B cell (primary cell): ENCODE data around the gene ADPRH. TPM values are rescaled to one million over a fixed set of nuclear protein-coding genes. Genes with fewer than 3 reads are reported as not detected.

Experiments used
- ATAC-seq: fragments of 200-7000 bp; cut with Tn5 transposase; one replicate; pipeline ENCODE4 v1.10.0; 2021; ENCODE audit warnings: low read depth, mild to moderate bottlenecking, moderate number of reproducible peaks, moderate library complexity
- CTCF ChIA-PET: fragments of 350-600 bp; sonication (Branson Sonifier 250); formaldehyde crosslinking; loops from one replicate; lab custom pipeline; 2021; ENCODE audit warnings: antibody characterized with exemption, inconsistent platforms; lab: Charles Lee
- POLR2A ChIA-PET: fragments of 350-600 bp; sonication (Branson Sonifier 250); formaldehyde crosslinking; loops from one replicate; lab custom pipeline; 2021; ENCODE audit warnings: antibody characterized with exemption; lab: Charles Lee
- DNase-seq: peaks from one replicate; pipeline ENCODE4 v3.0.0; 2013
- H2AFZ ChIP-seq: 2 replicates; pipeline ENCODE4 v1.6.1; 2012; ENCODE audit warnings: mild to moderate bottlenecking, low read depth, low read length; ENCODE audit not compliant: insufficient read depth, poor library complexity, severe bottlenecking
- H3K27ac ChIP-seq, 2 donors: 1 replicate in 1 of 2; 2 replicates in 1 of 2; pipeline ENCODE4 v1.5.1; 2012 to 2013; ENCODE audit warnings: low read length in 2 of 2, mild to moderate bottlenecking in 2 of 2, moderate library complexity in 1 of 2
- H3K27me3 ChIP-seq, 4 experiments: fragments of 200-600 bp in 1 of 4; sonication (generic) in 1 of 4; replicated peaks in 1 of 4; 1 replicate in 2 of 4; 2 replicates in 2 of 4; pipeline versions ENCODE4 v1.6.1 to v1.7.0; 2013 to 2016; ENCODE audit warnings: low read length in 3 of 4, mild to moderate bottlenecking in 2 of 4, mixed read lengths in 1 of 4, moderate library complexity in 1 of 4; ENCODE audit not compliant: insufficient read depth in 4 of 4, control insufficient read depth in 3 of 4; ENCODE audit errors: control extremely low read depth in 1 of 4
- H3K36me3 ChIP-seq, 2 experiments: replicated peaks in 1 of 2; 1 replicate in 1 of 2; 2 replicates in 1 of 2; pipeline versions ENCODE4 v1.6.1 to v1.7.1; 2013; ENCODE audit warnings: low read length in 1 of 2; ENCODE audit not compliant: insufficient read depth in 2 of 2, control insufficient read depth in 1 of 2; ENCODE audit errors: control extremely low read depth in 1 of 2, extremely low read depth in 1 of 2
- H3K4me1 ChIP-seq, 2 donors: fragments of 200-600 bp in 1 of 2; sonication (generic) in 1 of 2; 1 replicate in 1 of 2; 2 replicates in 1 of 2; pipeline versions ENCODE4 v1.5.1 to v1.6.1; 2013 to 2017; ENCODE audit warnings: low read length in 2 of 2; ENCODE audit not compliant: control insufficient read depth in 2 of 2, insufficient read depth in 2 of 2
- H3K4me2 ChIP-seq: replicated peaks from 2 replicates; pipeline ENCODE3; 2012; ENCODE audit warnings: mild to moderate bottlenecking, low read depth, low read length; ENCODE audit not compliant: poor library complexity, severe bottlenecking
- H3K4me3 ChIP-seq, 5 experiments: fragments of 200-600 bp in 1 of 5; sonication (generic) in 1 of 5; 1 replicate in 3 of 5; 2 replicates in 2 of 5; pipeline versions ENCODE4 v1.5.1 to v1.7.0; 2011 to 2016; ENCODE audit warnings: low read length in 4 of 5, mild to moderate bottlenecking in 4 of 5, low read depth in 2 of 5, control low read depth in 1 of 5, moderate library complexity in 1 of 5; ENCODE audit not compliant: insufficient read depth in 1 of 5; ENCODE audit errors: control extremely low read depth in 1 of 5, extremely low read depth in 1 of 5
- H3K79me2 ChIP-seq: fragments of 200-600 bp; sonication (generic); one replicate; pipeline ENCODE4 v1.6.0; 2016; ENCODE audit warnings: low read length; ENCODE audit not compliant: control insufficient read depth, insufficient read depth
- H3K9ac ChIP-seq: fragments of 200-600 bp; sonication (generic); 2 replicates; pipeline ENCODE4 v1.6.1; 2017; ENCODE audit warnings: mild to moderate bottlenecking, low read length, moderate library complexity
- H3K9me3 ChIP-seq, 3 donors: one replicate each; pipeline versions ENCODE4 v1.6.1 to v1.7.1; 2013; ENCODE audit warnings: low read length in 2 of 3; ENCODE audit not compliant: control insufficient read depth in 2 of 3, insufficient read depth in 1 of 3; ENCODE audit errors: control extremely low read depth in 1 of 3
- H4K20me1 ChIP-seq: 2 replicates; pipeline ENCODE4 v1.6.0; 2012; ENCODE audit warnings: mild to moderate bottlenecking, low read length; ENCODE audit not compliant: insufficient read depth, control insufficient read depth, poor library complexity, severe bottlenecking
- H3K27ac Mint-ChIP-seq: one replicate; pipeline ENCODE4 v1.8.0; 2021; ENCODE audit warnings: mixed read lengths
- H3K27me3 Mint-ChIP-seq: one replicate; pipeline ENCODE4 v1.8.0; 2021; ENCODE audit warnings: mixed read lengths
- H3K4me1 Mint-ChIP-seq: one replicate; pipeline ENCODE4 v1.8.0; 2021; ENCODE audit warnings: mixed read lengths
- H3K4me3 Mint-ChIP-seq: one replicate; pipeline ENCODE4 v1.8.0; 2021; ENCODE audit warnings: mixed read lengths
- H3K9me3 Mint-ChIP-seq: one replicate; pipeline ENCODE4 v1.8.0; 2022; ENCODE audit warnings: mixed read lengths; ENCODE audit not compliant: insufficient read depth
- EZH2 ChIP-seq: IDR thresholded peaks from 2 replicates; pipeline ENCODE4 v1.6.1; 2012; ENCODE audit warnings: borderline replicate concordance, low read depth, mild to moderate bottlenecking, moderate library complexity, low read length; ENCODE audit not compliant: insufficient read depth, poor library complexity, severe bottlenecking
- WGBS: methylation state at CpG from one replicate; pipeline ENCODE4 v1.1.5; 2013; ENCODE audit warnings: missing lambda C conversion rate; ENCODE audit not compliant: insufficient coverage; 5-methylcytosine and 5-hydroxymethylcytosine counted together
- intact Hi-C: fragments of 100-400 bp; cut with micrococcal nuclease; formaldehyde crosslinking; loops from one replicate; pipeline ENCODE4 v1.10.0; 2022
- polyA plus RNA-seq: library from polyadenylated mRNA; depleted of rRNA; stranded (reverse); fragments of >200 nt; gene quantifications from 2 replicates; pipeline ENCODE4 v1.2.3, GENCODE V29; 2012
- total RNA-seq, 2 donors: library from RNA; stranded (reverse); fragments of 120-200 nt in 1 of 2; gene quantifications; 1 replicate in 1 of 2; 2 replicates in 1 of 2; pipeline versions ENCODE4 v1.2.3 to v1.2.4, GENCODE V29; 2013 to 2022
- TF ChIP-seq, protein P1 (sequence below): fragments of 200-600 bp; IDR thresholded peaks from one replicate; pipeline ENCODE4 v1.8.0; 2022; ENCODE audit warnings: antibody characterized with exemption, mild to moderate bottlenecking

ADPRH gene
- total and polyA plus RNA-seq, 2 donors (not counting 1 experiment from before 2014, with no cell fraction given), result 10.0 to 24.5 TPM

DNA sequence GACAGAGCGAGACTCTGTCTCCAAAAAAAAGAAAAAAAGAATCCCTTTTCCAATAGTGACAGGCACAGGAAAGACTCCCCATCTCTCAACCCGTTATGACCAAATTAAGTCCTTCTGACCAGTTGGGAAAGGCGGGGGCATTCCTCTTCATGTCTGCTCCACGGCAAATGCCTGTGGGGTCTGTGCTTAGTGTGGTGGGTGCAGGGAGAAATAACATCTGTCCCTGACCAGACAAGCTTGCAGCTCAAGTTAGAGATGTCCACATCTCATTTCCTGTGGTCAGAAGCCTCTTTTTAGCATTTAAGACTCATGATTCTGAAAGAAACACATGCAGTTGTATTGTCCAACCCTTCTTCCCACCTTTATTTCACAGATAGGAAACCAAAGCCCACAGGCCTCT is 34.6 kb downstream of the ADPRH start:
- ChIA-PET CTCF (no interaction called here), POLR2A (no interaction called here)

DNA sequence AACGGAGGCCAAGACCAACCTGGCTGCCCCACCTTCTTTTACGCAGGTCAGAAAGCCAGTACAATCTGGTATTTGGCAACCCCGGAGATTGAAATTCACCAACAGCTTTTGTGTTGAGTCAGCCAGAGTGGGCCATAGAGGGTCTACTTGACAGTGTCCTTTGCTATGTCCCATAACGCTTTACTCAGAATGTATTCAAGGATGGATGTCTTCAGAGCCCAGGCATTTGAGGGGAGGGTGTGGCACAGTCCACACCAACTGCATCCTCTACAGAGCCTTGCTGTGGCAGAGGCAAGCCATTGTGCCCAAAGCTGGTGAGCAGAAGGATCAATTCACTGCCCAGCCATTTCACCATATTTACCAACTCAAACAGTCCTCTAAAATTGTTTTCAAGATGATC is 36.8 kb downstream of the ADPRH start:
- Histone ChIP-seq H3K4me2 (no peak overlapping the region), H3K27me3 (no peaks in the 10 kb centered on the region), H3K27ac (no peak overlapping the region), H3K4me1 (no peaks in the 10 kb centered on the region), H4K20me1 (no peaks in the 10 kb centered on the region), H3K4me3 (no peak overlapping the region), H3K79me2 (no peaks in the 10 kb centered on the region), H3K9ac (no peak overlapping the region), H2AFZ (no peak overlapping the region), H3K9me3 (no peaks in the 10 kb centered on the region), H3K36me3 (no peaks in the 10 kb centered on the region)
- no peak for ATAC-seq
- Mint-ChIP-seq H3K4me1 (peaks cover 6% of the 10 kb centered on the region), H3K27ac (no peak overlapping the region), H3K27me3 (no peaks in the 10 kb centered on the region), H3K4me3 (no peak overlapping the region), H3K9me3 (no peaks in the 10 kb centered on the region)
- ChIA-PET POLR2A (interaction anchor here (0.5 kb wide), 1 partner anchor 23 kb away, joined by 5 read pairs; no protein-coding TSS in a partner anchor), CTCF (no interaction called here)
- intact Hi-C loops, result no loop called here
- DNase-seq, result no peak
- 81% methylated on average over 3 of the region's 4 CpGs for WGBS
- no peak for TF ChIP-seq EZH2
- TF ChIP-seq, protein P1, sequence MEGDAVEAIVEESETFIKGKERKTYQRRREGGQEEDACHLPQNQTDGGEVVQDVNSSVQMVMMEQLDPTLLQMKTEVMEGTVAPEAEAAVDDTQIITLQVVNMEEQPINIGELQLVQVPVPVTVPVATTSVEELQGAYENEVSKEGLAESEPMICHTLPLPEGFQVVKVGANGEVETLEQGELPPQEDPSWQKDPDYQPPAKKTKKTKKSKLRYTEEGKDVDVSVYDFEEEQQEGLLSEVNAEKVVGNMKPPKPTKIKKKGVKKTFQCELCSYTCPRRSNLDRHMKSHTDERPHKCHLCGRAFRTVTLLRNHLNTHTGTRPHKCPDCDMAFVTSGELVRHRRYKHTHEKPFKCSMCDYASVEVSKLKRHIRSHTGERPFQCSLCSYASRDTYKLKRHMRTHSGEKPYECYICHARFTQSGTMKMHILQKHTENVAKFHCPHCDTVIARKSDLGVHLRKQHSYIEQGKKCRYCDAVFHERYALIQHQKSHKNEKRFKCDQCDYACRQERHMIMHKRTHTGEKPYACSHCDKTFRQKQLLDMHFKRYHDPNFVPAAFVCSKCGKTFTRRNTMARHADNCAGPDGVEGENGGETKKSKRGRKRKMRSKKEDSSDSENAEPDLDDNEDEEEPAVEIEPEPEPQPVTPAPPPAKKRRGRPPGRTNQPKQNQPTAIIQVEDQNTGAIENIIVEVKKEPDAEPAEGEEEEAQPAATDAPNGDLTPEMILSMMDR, result no peak

More for the DNA sequence above, 34.6 kb downstream of the ADPRH start:
- Mint-ChIP-seq H3K27me3 (no peaks in the 10 kb centered on the region), H3K4me1 (peaks cover under 1% of the 10 kb centered on the region), H3K27ac (no peak overlapping the region), H3K9me3 (no peaks in the 10 kb centered on the region), H3K4me3 (no peak overlapping the region)
- H2AFZ ChIP-seq, result no peak overlapping the region
- no peak for ATAC-seq
- 100% methylated on average over 2 of the region's 4 CpGs for WGBS
- H3K27me3 ChIP-seq, result no peaks in the 10 kb centered on the region
- H3K4me3 ChIP-seq, result no peak overlapping the region
- no peak overlapping the region for H3K4me2 ChIP-seq
- no peaks in the 10 kb centered on the region for H3K36me3 ChIP-seq
- no peaks in the 10 kb centered on the region for H3K79me2 ChIP-seq
- H3K9me3 ChIP-seq, result no peaks in the 10 kb centered on the region
- H3K4me1 ChIP-seq, result no peaks in the 10 kb centered on the region
- no peak for TF ChIP-seq EZH2
- TF ChIP-seq, protein P1, result no peak
- H4K20me1 ChIP-seq, result no peaks in the 10 kb centered on the region
- H3K27ac ChIP-seq, result no peak overlapping the region
- intact Hi-C loops, result no loop called here
- H3K9ac ChIP-seq, result no peak overlapping the region
- DNase-seq, result no peak
